GM12801 (cell line): ENCODE data around the gene SSH2.

Experiments
- CTCF ChIP-seq: IDR thresholded peaks from one replicate; pipeline ENCODE4 v1.5.1; 2011; ENCODE audit warnings: control low read depth; ENCODE audit not compliant: insufficient read length; ENCODE audit errors: extremely low read depth

Gene SSH2

GRCh38 chr17:29789196-29790170, 140.5 kb downstream of the SSH2 start:
- no peak for TF ChIP-seq CTCF

- TF ChIP-seq CTCF: no peak
Observed at GRCh38 chr17:29787995-29788394, 142.0 kb downstream of the SSH2 start.

- no peak for TF ChIP-seq CTCF
Observed at GRCh38 chr17:29782917-29783316, 147.1 kb downstream of the SSH2 start.

GRCh38 chr17:29778956-29779811, 150.8 kb downstream of the SSH2 start:
- no peak for TF ChIP-seq CTCF

- no peak for TF ChIP-seq CTCF
Observed at GRCh38 chr17:29777663-29778062, 152.4 kb downstream of the SSH2 start.

GRCh38 chr17:29776026-29776425, 154.0 kb downstream of the SSH2 start:
- no peak for TF ChIP-seq CTCF

GRCh38 chr17:29772981-29773380, 157.0 kb downstream of the SSH2 start:
- TF ChIP-seq CTCF: no peak
